Globus pallidus (tissue), 1 donor: ENCODE data around the gene BRMS1.
"Not testable (repeated sequence)": the region's sequence is repeated elsewhere in the genome, so short reads cannot be mapped to it uniquely, and the experiment has no call there.

Source experiments
- DNase-seq: peaks from one replicate; pipeline ENCODE4 v3.0.0-alpha.2; 2015; ENCODE audit warnings: low spot score

BRMS1 gene

GRCh38 chr11:66322732-66323427 is 22.0 kb downstream of the BRMS1 start:
- no peak for DNase-seq

- no peak for DNase-seq
Measured at GRCh38 chr11:66321606-66322005, 23.3 kb downstream of the BRMS1 start.

- not testable (repeated sequence) for DNase-seq
Measured at GRCh38 chr11:66320748-66321147, 24.2 kb downstream of the BRMS1 start.

GRCh38 chr11:66320289-66320688 is 24.6 kb downstream of the BRMS1 start:
- not testable (repeated sequence) for DNase-seq

GRCh38 chr11:66318600-66318970 is 26.3 kb downstream of the BRMS1 start:
- DNase-seq, result no peak

DNA sequence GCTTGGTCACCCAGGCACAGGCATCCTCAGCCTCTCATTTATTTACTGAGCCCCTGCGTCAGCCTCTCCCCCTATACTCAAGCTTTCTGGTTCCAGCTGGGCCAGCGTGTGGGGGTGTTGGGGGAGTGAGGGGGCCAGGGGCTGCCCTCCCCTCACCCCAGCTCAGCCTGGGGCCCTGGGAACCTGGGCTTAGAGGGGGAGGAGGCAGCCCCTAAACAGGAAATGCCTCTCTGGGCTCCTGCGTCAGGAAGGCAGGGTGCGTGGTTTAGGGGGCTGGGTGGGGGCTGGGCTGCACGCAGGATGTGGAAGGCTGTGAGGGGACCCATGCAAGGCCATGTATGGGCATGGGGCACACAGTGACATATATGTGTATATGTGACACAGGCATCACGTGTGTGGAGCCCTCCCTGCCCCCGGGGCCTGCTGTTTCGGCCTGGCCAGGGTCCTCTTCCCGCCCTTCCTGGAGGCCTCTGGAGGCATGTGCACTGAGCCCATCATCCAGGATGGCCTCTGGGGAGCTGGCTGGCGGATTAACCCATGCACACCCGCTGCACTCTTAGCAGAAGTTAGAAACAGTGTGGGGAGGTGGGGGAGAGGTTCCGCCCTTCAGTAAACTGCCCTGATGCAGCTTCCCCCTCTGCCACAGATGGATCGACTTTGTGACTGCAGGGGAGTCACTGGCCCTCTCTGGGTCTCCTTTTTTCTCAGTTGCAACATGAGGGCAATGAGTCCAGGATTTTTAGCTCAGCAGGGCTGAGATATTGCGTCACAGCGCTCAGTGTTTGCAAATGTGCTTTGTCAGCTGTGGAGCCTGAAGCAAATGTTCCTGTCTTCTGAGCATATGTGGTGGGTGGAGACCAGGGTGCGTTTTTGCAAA is 26.9 kb downstream of the BRMS1 start:
- DNase-seq, result no peak

DNA sequence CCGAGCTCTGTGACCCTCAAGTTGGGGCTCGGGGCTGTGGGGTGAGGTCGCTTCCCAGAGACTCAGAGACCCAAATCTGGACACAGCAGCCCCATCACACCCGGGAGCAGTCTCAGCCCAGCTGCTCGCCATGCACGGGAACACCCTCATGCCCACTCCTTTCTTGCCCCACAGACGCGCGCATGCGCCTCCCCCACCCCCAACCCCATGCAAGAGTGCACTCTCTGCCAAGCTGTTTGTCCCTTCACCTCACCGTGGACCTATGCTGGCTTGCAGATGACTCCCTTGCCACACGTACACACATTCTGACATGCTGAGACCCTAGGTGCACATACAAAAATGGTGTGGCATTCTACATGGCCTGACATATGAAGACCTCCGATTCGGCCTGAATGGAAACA is 27.6 kb downstream of the BRMS1 start:
- DNase-seq, result no peak

GRCh38 chr11:66316849-66317251 is 28.1 kb downstream of the BRMS1 start, which contains the start of gene CD248:
Gene CD248, minus strand, starts transcription at chr11:66317044. Its CDS starts 17 bp downstream, at chr11:66317027.
- no peak for DNase-seq

DNA sequence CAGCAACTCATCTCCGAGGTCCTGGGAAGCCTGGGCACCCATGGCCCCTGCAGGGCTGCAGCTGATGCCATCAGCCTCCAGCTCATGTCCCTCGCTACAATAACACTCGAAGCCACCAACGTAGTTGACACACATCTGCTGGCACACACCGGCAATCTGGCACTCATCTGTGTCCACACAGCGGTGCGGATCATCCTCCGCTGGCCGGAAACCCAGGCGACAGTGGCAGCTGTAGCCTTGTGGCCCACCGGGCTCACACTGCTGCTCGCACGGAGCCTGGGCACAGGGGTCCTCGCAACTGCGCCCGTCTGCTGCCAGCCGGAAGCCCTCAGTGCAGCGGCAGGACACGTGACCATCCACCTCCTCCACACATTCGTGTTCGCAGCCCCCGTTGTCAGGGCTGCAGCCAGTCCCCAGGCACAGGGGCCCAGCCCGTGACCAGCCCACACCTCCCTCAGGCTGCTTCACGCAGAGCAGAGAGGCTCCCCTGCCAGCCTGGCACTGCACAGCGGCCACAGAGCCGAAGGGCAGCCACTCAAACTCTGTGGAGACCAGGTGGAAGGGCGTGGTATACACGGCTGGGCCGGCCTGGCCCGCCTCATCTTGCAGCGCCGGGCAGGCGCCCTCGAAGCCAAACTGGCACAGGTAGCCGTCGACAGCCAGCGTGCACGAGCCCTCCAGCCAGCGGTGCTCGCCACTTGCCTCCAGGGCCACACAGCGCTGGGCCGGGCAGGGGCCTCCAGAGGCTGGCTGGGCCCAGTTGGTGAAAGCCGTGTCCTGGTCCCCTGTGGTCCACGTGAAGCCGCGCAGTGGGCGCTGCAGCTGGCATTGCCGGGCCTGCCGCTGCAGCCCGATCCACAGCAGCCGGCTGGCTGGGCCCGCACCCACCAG is 28.7 kb downstream of the BRMS1 start:
- DNase-seq, result no peak

GRCh38 chr11:66315498-66315885 is 29.4 kb downstream of the BRMS1 start:
- no peak for DNase-seq

DNA sequence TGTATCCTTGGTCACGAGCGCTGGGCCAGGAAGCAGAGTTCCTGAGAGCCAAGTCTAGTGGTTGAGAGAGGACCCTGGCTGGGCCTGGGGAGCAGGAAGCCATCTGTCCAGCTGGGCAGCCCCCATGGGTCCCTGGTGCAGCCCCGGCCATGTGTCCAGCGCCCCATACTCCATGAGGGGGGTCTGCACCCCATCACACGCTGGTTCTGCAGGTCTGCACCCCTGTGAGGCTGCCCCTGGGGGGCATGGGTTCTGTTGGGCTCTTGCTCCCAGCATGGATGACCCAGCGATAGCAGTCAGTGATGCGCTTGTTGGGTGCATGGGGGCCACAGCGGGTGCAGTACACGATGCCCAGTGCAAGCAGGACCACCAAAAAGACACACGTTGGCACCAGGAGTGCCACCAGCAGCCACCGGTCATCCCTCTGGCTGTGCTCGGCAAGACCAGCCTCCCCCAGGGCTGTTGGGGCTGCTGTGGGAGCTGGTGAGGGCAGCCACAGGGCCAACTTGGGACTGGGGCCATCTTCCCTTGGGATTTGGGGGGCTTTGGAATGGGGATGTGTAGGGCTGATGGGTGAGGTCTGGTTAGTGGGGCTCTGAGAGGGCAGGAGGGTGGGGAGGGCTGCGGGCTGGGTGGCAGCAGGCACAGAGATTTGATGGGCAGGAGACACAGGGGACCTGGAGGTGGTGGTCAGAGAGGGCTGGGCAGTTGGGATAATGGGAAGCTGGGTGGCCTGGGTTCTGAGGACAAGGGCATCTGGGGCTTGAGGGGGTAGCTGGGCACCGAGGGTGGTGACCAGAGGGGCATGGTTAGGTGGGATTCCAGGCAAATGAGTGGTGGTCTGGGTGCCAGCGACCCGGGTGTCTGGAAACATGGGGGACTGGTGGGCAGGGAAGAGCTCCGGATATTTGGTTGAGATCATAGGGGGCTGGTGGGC is 30.1 kb downstream of the BRMS1 start:
- no peak for DNase-seq

- DNase-seq, result no peak
Measured at GRCh38 chr11:66314186-66314501, 30.8 kb downstream of the BRMS1 start.

- no peak for DNase-seq
Measured at GRCh38 chr11:66313321-66314185, 31.4 kb downstream of the BRMS1 start.

GRCh38 chr11:66312549-66313320 is 32.2 kb downstream of the BRMS1 start:
- peak; percentile 93 for DNase-seq

GRCh38 chr11:66311965-66312548 is 32.8 kb downstream of the BRMS1 start:
- DNase-seq, result peak; percentile 88

GRCh38 chr11:66311470-66311964 is 33.4 kb downstream of the BRMS1 start:
- no peak for DNase-seq

DNA sequence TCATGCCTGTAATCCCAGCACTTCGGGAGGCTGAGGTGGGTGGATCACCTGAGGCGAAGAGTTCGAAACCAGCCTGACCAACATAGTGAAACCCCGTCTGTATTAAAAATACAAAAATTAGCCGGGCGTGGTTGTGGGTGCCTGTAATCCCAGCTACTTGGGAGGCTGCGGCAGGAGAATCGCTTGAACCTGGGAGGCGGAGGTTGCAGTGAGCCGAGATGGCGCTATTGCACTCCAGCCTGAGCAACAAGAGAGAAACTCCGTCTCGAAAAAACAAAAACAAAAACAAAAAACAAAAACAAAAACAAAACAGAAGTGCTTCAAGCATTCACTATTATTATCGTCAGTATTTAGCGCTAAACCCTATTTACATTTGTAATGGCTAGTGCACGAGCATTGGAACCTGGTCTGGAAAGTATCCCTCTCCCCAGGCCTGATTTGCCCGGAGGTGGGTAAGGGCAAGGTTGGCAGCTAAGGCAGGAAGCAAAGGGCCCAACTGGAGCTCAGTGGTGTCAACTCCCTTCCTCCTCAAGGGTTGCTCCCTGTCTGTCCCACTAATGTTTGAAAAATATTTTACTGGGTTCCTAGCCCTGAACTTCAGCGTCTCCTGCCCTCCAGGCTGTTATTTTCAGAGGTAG is 34.0 kb downstream of the BRMS1 start:
- not testable (repeated sequence) for DNase-seq

- DNase-seq, result no peak
Measured at GRCh38 chr11:66310324-66310723, 34.6 kb downstream of the BRMS1 start.
